HG02759 (cell line): ENCODE measurements around the gene NR2F1-AS1.
A peak's percentile ranks its signal among the peaks of the same experiment; 100 is the strongest.

ENCODE experiments used
- ATAC-seq: cut with Tn5 transposase; IDR thresholded peaks from one replicate; pipeline ENCODE4 v1.9.1; 2021; ENCODE audit warnings: mild to moderate bottlenecking, moderate library complexity; ENCODE audit not compliant: unreplicated experiment

NR2F1-AS1 gene

GRCh38 chr5:93580927-93581445 lies at the start of gene NR2F1-AS1:
TSS of gene NR2F1-AS1 (minus strand) at chr5:93581219.
- peak; percentile 33 for ATAC-seq

GRCh38 chr5:93626801-93627200 lies 45.8 kb upstream of the NR2F1-AS1 start:
- ATAC-seq, result no peak

GRCh38 chr5:93623153-93623552 lies 42.1 kb upstream of the NR2F1-AS1 start:
- no peak for ATAC-seq

- ATAC-seq, result no peak
These were observed 41.3 kb upstream of the NR2F1-AS1 start for GRCh38 chr5:93622240-93622885.

- ATAC-seq, result peak; percentile 28
These were observed 40.3 kb upstream of the NR2F1-AS1 start for GRCh38 chr5:93621327-93621798.

GRCh38 chr5:93620487-93621326 lies 39.7 kb upstream of the NR2F1-AS1 start:
- ATAC-seq, result peak; percentile 98

DNA sequence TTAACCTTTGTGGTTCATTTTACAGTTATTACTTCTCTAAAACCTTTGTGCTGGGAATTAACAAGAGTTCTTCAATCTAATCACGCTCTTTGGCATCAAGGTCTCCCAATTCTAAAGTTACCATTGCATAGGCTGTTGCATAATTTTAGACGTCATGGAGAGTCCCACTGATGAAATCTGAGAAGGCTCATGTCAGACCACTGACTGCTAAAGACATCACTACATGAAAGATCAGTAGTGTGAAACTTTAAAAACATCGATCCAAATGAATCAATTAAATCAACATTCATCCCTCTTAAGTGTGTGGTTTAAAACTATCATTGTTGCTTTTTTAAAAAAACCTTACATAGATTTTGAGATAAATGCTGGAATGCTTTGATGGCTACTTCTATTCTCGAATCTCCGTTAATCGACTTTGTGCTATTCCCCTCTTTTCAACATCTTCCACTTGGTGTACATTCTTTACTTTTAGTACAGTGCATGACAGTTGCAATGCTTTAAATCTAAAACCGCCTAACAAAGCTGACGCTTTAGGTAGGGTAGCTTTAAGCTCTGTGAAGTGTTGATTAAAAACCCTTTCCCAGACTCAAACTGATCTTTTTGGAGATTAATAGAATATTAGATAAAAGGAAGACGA lies 35.6 kb upstream of the NR2F1-AS1 start:
- ATAC-seq, result no peak

DNA sequence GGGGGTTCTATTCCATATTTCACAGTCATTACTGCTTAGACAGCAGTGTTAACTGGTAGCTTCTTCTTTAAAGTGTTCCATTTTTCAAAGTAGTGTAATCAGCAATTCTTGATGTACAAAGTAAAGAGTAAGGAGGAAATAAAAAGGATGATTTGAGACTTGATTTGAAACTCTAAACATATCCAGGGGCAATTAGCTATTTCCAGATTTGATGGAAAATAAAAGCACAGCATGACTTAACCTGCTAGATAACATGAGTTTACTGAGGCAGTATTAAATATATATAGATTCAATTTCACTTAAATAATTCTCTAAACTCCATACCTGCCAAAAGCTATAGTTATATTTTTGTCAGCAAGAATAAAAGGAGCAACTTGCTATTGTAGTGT lies 31.8 kb upstream of the NR2F1-AS1 start:
- no peak for ATAC-seq

GRCh38 chr5:93611976-93612854 lies 31.2 kb upstream of the NR2F1-AS1 start:
- ATAC-seq, result no peak

DNA sequence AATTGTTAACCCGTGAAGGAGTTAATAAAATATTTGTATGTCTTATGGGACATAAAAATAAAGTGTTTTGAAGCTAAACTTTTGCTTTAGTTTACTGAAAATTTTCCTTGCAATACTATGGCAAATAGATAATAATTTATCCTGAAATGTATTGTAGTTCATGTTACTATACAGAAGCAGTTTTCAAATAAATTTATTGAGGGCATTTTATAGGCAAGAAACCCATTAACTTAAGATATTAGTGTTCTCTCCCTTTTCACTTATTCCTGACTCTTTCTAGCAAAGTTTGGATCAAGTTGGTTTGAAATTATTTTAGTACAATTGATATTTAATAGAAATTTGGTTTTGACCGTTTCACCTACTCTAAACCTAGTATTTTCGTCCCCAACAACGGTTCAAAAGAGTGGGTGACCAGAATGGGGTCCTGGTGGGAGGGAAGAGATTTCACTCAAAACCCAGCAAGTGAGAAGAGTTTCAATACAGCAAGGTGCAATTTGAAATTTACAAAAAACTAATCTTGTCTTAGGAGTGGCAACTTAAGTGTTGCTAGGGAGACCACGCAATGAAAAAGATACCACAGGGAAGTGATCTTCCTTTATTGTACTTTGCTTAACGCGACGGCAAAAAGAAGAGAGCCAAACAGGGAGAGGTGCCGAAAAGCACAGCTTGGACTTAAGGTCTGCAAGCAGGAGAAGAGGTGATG lies 30.4 kb upstream of the NR2F1-AS1 start:
- no peak for ATAC-seq

- ATAC-seq, result no peak
These were observed 29.7 kb upstream of the NR2F1-AS1 start for GRCh38 chr5:93610581-93611272.

DNA sequence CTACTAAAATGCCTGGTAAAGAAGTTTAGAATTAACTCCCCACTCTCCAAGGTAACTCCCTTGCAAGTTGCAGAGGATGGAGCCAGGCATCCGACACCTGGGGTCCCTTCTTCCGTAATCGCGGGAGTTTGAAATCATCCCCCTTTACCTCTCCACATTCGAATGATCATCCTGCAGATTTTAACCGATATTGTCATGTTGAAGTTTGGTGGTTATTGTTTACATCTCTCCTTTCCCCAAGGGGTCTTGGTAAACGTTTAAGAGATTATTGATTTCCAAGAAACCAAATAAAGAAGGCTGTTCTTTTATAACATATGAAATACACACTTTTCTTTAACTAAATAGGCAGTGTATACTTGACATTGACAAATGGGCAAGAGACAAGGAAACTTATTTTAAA lies 28.7 kb upstream of the NR2F1-AS1 start:
- ATAC-seq, result no peak

- no peak for ATAC-seq
These were observed 27.8 kb upstream of the NR2F1-AS1 start for GRCh38 chr5:93608855-93609254.

DNA sequence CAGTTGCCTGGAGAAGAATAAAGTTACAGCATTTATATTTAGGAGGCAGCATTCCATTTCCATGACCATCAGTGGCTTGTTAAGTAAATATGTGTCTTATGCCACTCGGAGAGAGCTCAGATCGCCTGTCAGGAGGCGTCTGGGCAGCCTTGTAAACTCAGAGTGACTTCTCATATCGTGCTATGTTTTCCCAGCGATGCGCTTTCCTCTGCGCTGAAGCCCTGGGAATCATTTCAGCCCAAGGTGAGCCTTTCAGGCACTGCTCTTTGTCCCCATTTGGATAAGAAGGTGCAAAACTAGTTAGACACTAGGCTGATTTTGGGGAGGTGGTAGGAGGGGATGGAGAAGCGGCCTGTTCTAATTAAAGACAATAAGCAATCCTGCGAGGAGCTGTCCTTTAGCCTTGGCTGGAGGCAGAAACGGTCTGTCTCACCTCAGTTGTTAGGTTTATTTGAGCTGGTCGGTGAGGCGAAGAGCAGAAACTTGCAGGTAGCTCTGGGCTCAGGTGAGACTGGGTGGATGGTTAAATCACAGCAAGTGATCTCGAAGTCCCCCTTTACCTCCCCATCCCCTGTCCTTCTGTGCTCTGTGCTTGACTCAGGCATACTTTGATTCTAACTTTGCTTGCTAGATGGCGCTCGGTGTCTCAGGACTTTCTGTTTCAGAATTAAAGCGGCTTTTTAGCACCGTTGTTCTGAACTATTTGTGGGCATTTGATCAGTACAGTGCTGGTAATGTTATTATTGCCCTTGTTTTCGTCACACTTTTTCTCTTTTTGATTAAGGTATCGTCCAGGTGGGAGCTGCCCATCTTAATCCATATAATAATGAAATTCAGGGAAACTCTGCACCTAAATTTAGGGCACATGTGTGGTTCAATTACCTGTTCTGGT lies 26.6 kb upstream of the NR2F1-AS1 start:
- ATAC-seq, result peak; percentile 75

DNA sequence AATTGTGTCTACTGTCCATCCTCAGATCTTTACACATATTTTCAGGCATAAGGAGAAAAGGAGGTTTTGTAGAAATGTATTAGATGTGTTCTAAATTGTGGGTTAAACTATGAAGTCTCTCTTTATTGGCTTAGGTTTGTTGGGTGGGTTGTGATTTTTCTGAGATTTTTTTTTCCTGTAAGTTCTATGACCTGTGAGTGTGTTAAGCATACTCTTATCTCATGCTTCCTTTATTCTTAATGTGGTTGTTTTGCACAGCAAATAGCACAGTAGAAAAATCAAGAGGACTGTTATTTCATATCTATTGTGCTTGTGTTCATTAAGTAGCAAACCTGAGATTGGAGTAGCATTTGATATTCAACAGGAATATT lies 25.3 kb upstream of the NR2F1-AS1 start:
- ATAC-seq, result no peak

- no peak for ATAC-seq
These were observed 23.9 kb upstream of the NR2F1-AS1 start for GRCh38 chr5:93604644-93605515.
